ENCODE measurements around the gene SERAC1. TPM values are rescaled to one million over a fixed set of nuclear protein-coding genes. Genes with fewer than 3 reads are reported as not detected.
A peak's percentile ranks its signal among the peaks of the same experiment; 100 is the strongest.

SERAC1 gene
- total RNA-seq, 1 donor, result 11.2 TPM

DNA sequence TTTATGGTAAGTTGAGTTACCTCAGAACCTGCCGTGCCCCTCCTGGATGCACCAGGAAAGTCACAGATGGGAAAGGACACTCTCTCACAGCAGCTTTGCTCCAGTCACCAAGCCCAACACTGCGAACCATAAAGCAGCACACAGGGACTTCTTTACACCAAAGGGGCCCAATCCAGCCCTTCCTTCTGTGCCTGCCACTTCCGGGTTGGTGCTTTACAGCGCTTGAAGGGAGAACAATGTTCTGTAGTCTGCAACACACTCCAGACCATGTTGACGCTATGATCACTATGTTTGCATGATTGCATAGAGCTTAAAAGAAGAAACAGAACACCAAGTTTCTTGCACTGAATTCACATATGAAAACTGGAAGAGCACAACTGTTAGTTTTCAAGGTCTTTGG is 57.1 kb downstream of the SERAC1 start:
- H3K4me3 ChIP-seq (ENCODE audit: low read depth, low read length), result no peak overlapping the region
- no peak for DNase-seq (ENCODE audit: low read depth)
- TF ChIP-seq, protein P1, sequence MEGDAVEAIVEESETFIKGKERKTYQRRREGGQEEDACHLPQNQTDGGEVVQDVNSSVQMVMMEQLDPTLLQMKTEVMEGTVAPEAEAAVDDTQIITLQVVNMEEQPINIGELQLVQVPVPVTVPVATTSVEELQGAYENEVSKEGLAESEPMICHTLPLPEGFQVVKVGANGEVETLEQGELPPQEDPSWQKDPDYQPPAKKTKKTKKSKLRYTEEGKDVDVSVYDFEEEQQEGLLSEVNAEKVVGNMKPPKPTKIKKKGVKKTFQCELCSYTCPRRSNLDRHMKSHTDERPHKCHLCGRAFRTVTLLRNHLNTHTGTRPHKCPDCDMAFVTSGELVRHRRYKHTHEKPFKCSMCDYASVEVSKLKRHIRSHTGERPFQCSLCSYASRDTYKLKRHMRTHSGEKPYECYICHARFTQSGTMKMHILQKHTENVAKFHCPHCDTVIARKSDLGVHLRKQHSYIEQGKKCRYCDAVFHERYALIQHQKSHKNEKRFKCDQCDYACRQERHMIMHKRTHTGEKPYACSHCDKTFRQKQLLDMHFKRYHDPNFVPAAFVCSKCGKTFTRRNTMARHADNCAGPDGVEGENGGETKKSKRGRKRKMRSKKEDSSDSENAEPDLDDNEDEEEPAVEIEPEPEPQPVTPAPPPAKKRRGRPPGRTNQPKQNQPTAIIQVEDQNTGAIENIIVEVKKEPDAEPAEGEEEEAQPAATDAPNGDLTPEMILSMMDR (IDR thresholded peaks at IDR 0.05; ENCODE audit: insufficient read depth, low read length), result no peak

DNA sequence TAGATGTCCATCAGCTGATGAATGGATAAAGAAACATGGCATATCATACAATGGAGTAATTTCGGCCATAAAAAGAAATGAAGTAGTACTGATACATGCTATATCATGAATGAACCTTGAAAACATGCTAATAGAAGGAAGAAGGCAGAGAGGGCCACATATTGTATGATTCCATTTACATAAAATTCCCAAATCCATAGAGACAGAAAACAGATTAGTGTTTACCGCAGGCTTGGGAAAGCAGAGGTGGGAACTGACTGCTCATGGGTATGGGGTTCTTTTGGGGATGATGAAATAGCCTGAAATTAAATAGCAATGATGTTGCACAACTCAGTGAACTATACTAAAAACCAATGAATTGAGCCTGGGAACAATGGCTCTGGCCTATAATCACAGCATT is 58.3 kb downstream of the SERAC1 start:
- H3K4me3 ChIP-seq (ENCODE audit: low read depth, low read length), result no peak overlapping the region
- DNase-seq (ENCODE audit: low read depth), result peak; percentile 24
- TF ChIP-seq, protein P1 (IDR thresholded peaks at IDR 0.05; ENCODE audit: insufficient read depth, low read length), result no peak

DNA sequence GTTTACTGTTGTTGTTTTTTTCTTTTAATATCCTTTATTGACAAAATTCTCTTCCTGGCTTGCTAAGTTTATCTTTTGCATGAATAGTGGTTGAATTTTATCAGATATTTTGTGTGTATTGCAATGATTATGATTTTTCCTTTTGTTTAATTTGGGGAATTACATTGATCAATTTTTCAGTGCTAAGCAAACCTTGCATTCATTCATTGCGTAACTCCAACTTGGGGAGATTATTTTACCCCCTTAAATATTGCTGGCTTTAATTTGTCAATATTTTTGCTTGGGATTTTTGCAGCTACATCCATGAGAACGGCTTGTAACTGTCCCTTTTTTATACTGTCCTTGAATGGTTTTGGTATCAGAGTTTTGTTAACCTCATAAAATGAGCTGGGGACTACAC is 63.4 kb downstream of the SERAC1 start:
- TF ChIP-seq, protein P1 (IDR thresholded peaks at IDR 0.05; ENCODE audit: insufficient read depth, low read length), result no peak
- H3K4me3 ChIP-seq (ENCODE audit: low read depth, low read length), result no peak overlapping the region
- no peak for DNase-seq (ENCODE audit: low read depth)

GRCh38 chr6:158103228-158103627 is 64.8 kb downstream of the SERAC1 start:
- H3K4me3 ChIP-seq (ENCODE audit: low read depth, low read length), result no peak overlapping the region
- DNase-seq (ENCODE audit: low read depth), result no peak
- TF ChIP-seq, protein P1 (IDR thresholded peaks at IDR 0.05; ENCODE audit: insufficient read depth, low read length), result no peak

GRCh38 chr6:158095671-158096070 is 72.4 kb downstream of the SERAC1 start:
- TF ChIP-seq, protein P1 (IDR thresholded peaks at IDR 0.05; ENCODE audit: insufficient read depth, low read length), result no peak

GRCh38 chr6:158095031-158095430 is 73.0 kb downstream of the SERAC1 start:
- no peak for DNase-seq (ENCODE audit: low read depth)
- H3K4me3 ChIP-seq (ENCODE audit: low read depth, low read length), result no peak overlapping the region
- TF ChIP-seq, protein P1 (IDR thresholded peaks at IDR 0.05; ENCODE audit: insufficient read depth, low read length), result no peak

More at GRCh38 chr6:158095671-158096070, 72.4 kb downstream of the SERAC1 start:
- no peak for DNase-seq (ENCODE audit: low read depth)
- no peak overlapping the region for H3K4me3 ChIP-seq (ENCODE audit: low read depth, low read length)

DNA sequence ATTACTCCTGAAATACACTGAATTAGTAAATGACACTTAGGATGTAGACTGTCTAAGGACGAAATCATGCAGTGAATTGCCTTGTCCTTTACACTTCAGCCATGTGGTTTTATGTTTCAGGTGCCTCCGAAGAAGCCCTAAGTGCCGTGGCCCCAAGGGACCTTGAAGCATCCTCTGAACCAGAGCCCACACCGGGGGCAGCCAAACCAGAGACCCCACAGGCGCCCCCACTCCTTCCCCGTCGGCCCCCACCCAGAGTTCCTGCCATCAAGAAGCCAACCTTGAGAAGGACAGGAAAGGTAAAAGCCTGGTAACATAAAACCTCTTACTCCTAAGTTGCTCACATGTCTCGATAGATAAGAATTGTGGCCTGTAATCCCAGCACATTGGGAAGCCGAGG is 75.3 kb downstream of the SERAC1 start:
- TF ChIP-seq, protein P1 (IDR thresholded peaks at IDR 0.05; ENCODE audit: insufficient read depth, low read length), result no peak
- no peak overlapping the region for H3K4me3 ChIP-seq (ENCODE audit: low read depth, low read length)
- no peak for DNase-seq (ENCODE audit: low read depth)
